HL-60 (cell line): Measurements from ENCODE around the gene CADM2.

Experiments used
- GABPA ChIP-seq: IDR thresholded peaks from 2 replicates; pipeline ENCODE4 v1.6.1; 2012; ENCODE audit warnings: low read depth
- POLR2AphosphoS5 ChIP-seq: IDR thresholded peaks from 2 replicates; pipeline ENCODE4 v1.6.1; 2012; ENCODE audit warnings: low read depth
- SPI1 ChIP-seq: IDR thresholded peaks from 2 replicates; pipeline ENCODE4 v1.6.1; 2012; ENCODE audit warnings: low read depth, mild to moderate bottlenecking, borderline replicate concordance
- TF ChIP-seq, protein P1 (sequence below): IDR thresholded peaks from one replicate; pipeline ENCODE4 v1.5.1; 2011; ENCODE audit warnings: low read length, control low read depth, inconsistent platforms; ENCODE audit not compliant: insufficient read depth
- TF ChIP-seq, protein P2 (sequence below): IDR thresholded peaks from 2 replicates; pipeline ENCODE4 v1.6.1; 2012; ENCODE audit warnings: low read depth; ENCODE audit not compliant: insufficient replicate concordance

DNA sequence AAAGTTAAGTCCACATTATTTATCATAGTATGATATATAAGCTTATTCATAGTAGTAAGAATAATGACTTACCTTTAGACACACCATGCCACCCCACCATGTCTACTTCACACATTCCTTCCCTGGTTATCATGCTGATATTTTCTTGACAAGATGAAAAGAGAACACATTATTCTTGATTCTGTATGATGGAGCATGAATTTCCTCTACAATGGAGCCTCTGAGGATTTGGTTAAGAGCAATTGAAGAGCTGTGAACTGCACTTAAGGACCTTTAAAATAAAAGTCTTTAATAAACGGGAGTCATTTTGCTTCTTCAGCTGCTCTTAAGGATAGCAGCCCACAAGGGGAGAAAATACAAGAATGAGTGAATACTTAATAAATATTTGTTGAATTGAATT, 226.7 kb downstream of the CADM2 start:
- TF ChIP-seq, protein P1, sequence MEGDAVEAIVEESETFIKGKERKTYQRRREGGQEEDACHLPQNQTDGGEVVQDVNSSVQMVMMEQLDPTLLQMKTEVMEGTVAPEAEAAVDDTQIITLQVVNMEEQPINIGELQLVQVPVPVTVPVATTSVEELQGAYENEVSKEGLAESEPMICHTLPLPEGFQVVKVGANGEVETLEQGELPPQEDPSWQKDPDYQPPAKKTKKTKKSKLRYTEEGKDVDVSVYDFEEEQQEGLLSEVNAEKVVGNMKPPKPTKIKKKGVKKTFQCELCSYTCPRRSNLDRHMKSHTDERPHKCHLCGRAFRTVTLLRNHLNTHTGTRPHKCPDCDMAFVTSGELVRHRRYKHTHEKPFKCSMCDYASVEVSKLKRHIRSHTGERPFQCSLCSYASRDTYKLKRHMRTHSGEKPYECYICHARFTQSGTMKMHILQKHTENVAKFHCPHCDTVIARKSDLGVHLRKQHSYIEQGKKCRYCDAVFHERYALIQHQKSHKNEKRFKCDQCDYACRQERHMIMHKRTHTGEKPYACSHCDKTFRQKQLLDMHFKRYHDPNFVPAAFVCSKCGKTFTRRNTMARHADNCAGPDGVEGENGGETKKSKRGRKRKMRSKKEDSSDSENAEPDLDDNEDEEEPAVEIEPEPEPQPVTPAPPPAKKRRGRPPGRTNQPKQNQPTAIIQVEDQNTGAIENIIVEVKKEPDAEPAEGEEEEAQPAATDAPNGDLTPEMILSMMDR: no peak
- TF ChIP-seq, protein P2, sequence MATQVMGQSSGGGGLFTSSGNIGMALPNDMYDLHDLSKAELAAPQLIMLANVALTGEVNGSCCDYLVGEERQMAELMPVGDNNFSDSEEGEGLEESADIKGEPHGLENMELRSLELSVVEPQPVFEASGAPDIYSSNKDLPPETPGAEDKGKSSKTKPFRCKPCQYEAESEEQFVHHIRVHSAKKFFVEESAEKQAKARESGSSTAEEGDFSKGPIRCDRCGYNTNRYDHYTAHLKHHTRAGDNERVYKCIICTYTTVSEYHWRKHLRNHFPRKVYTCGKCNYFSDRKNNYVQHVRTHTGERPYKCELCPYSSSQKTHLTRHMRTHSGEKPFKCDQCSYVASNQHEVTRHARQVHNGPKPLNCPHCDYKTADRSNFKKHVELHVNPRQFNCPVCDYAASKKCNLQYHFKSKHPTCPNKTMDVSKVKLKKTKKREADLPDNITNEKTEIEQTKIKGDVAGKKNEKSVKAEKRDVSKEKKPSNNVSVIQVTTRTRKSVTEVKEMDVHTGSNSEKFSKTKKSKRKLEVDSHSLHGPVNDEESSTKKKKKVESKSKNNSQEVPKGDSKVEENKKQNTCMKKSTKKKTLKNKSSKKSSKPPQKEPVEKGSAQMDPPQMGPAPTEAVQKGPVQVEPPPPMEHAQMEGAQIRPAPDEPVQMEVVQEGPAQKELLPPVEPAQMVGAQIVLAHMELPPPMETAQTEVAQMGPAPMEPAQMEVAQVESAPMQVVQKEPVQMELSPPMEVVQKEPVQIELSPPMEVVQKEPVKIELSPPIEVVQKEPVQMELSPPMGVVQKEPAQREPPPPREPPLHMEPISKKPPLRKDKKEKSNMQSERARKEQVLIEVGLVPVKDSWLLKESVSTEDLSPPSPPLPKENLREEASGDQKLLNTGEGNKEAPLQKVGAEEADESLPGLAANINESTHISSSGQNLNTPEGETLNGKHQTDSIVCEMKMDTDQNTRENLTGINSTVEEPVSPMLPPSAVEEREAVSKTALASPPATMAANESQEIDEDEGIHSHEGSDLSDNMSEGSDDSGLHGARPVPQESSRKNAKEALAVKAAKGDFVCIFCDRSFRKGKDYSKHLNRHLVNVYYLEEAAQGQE: no peak
- no peak for TF ChIP-seq GABPA
- TF ChIP-seq POLR2AphosphoS5: no peak
- no peak for TF ChIP-seq SPI1
